HG03439 (cell line): ENCODE data around the gene ANKRD13B.

Experiments
- ATAC-seq: cut with Tn5 transposase; IDR thresholded peaks from one replicate; pipeline ENCODE4 v1.9.1; 2021; ENCODE audit warnings: mild to moderate bottlenecking, moderate library complexity; ENCODE audit not compliant: unreplicated experiment

Gene ANKRD13B

GRCh38 chr17:29581583-29582253, 11.2 kb upstream of the ANKRD13B start:
- no peak for ATAC-seq

- ATAC-seq = no peak
Observed at GRCh38 chr17:29582254-29582765, 10.6 kb upstream of the ANKRD13B start.

- no peak for ATAC-seq
Observed at GRCh38 chr17:29582772-29583171, 10.2 kb upstream of the ANKRD13B start.

GRCh38 chr17:29583324-29584248, 9.3 kb upstream of the ANKRD13B start:
- no peak for ATAC-seq

GRCh38 chr17:29584452-29585079, 8.4 kb upstream of the ANKRD13B start:
- no peak for ATAC-seq

GRCh38 chr17:29585080-29585751, 7.7 kb upstream of the ANKRD13B start:
- ATAC-seq = no peak

GRCh38 chr17:29586676-29587469, 6.1 kb upstream of the ANKRD13B start:
- ATAC-seq = no peak

GRCh38 chr17:29587591-29587990, 5.3 kb upstream of the ANKRD13B start:
- ATAC-seq = no peak

- no peak for ATAC-seq
Observed at GRCh38 chr17:29588017-29588561, 4.8 kb upstream of the ANKRD13B start.

- peak; percentile 12 for ATAC-seq
Observed at GRCh38 chr17:29588562-29589411, 4.1 kb upstream of the ANKRD13B start.

GRCh38 chr17:29589524-29590410, 3.2 kb upstream of the ANKRD13B start, which contains the start of gene GIT1:
TSS of gene GIT1 (minus strand) at chr17:29589648. CDS start at chr17:29589378, 270 bp downstream.
- peak; percentile 44 for ATAC-seq

- ATAC-seq = no peak
Observed at GRCh38 chr17:29590411-29591145, 2.4 kb upstream of the ANKRD13B start.

GRCh38 chr17:29591146-29591736, 1.7 kb upstream of the ANKRD13B start:
- ATAC-seq = no peak

GRCh38 chr17:29591737-29592608, 959 bp upstream of the ANKRD13B start:
- ATAC-seq = no peak

GRCh38 chr17:29593591-29594518, 923 bp downstream of the ANKRD13B start:
- ATAC-seq = no peak
